Measurements from ENCODE around the gene GALNTL6. TPM values are rescaled to one million over a fixed set of nuclear protein-coding genes. Genes with fewer than 3 reads are reported as not detected.

The GALNTL6 gene
- total RNA-seq, 1 donor from 2014 or later = 0.61 TPM

- FAIRE-seq = no peak
- H2AFZ ChIP-seq (ENCODE audit: low read depth, low read length) = no peak overlapping the region
- no peak overlapping the region for H3K4me3 Mint-ChIP-seq (ENCODE audit: unreplicated experiment)
- no peak overlapping the region for H3K27ac ChIP-seq (ENCODE audit: low read depth, low read length)
- H4K20me1 ChIP-seq (ENCODE audit: insufficient read depth, low read length) = no peaks in the 10 kb centered on the region
- no peaks in the 10 kb centered on the region for H3K36me3 ChIP-seq (ENCODE audit: insufficient read depth, low read length)
- no peaks in the 10 kb centered on the region for H3K27me3 Mint-ChIP-seq (ENCODE audit: low read depth, unreplicated experiment)
- no peak overlapping the region for H3K9ac ChIP-seq (ENCODE audit: low read length)
- no peak overlapping the region for H3K4me2 ChIP-seq (ENCODE audit: low read length)
- H3K27ac Mint-ChIP-seq (ENCODE audit: unreplicated experiment) = no peak overlapping the region
- H3K4me1 ChIP-seq (ENCODE audit: insufficient read depth, low read length) = no peaks in the 10 kb centered on the region
- no peaks in the 10 kb centered on the region for H3K9me3 Mint-ChIP-seq (ENCODE audit: unreplicated experiment)
- DNase-seq (ENCODE audit: low read depth) = no peak
- no peaks in the 10 kb centered on the region for H3K79me2 ChIP-seq (ENCODE audit: insufficient read depth, low read length)
- no peaks in the 10 kb centered on the region for H3K9me3 ChIP-seq (ENCODE audit: insufficient read depth, low read depth, low read length)
- H3K27me3 ChIP-seq (ENCODE audit: insufficient read depth, low read length) = no peaks in the 10 kb centered on the region
- TF ChIP-seq, protein P1, sequence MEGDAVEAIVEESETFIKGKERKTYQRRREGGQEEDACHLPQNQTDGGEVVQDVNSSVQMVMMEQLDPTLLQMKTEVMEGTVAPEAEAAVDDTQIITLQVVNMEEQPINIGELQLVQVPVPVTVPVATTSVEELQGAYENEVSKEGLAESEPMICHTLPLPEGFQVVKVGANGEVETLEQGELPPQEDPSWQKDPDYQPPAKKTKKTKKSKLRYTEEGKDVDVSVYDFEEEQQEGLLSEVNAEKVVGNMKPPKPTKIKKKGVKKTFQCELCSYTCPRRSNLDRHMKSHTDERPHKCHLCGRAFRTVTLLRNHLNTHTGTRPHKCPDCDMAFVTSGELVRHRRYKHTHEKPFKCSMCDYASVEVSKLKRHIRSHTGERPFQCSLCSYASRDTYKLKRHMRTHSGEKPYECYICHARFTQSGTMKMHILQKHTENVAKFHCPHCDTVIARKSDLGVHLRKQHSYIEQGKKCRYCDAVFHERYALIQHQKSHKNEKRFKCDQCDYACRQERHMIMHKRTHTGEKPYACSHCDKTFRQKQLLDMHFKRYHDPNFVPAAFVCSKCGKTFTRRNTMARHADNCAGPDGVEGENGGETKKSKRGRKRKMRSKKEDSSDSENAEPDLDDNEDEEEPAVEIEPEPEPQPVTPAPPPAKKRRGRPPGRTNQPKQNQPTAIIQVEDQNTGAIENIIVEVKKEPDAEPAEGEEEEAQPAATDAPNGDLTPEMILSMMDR (IDR thresholded peaks at IDR 0.05; ENCODE audit: insufficient read depth, low read depth, low read length) = no peak
- no peak for TF ChIP-seq EZH2 (IDR thresholded peaks at IDR 0.05; ENCODE audit: insufficient read depth, low read length)
- H3K4me3 ChIP-seq (ENCODE audit: insufficient read depth, low read depth, low read length) = no peak overlapping the region
- no peaks in the 10 kb centered on the region for H3K36me3 Mint-ChIP-seq (ENCODE audit: low read depth, unreplicated experiment)
- H3K4me1 Mint-ChIP-seq (ENCODE audit: low read depth, unreplicated experiment) = peaks cover 16% of the 10 kb centered on the region
Measured at GRCh38 chr4:171979461-171979860, 166.3 kb downstream of the GALNTL6 start.

- no peaks in the 10 kb centered on the region for H3K4me1 ChIP-seq (ENCODE audit: insufficient read depth, low read length)
- no peak overlapping the region for H3K4me3 ChIP-seq (ENCODE audit: insufficient read depth, low read depth, low read length)
- no peaks in the 10 kb centered on the region for H3K79me2 ChIP-seq (ENCODE audit: insufficient read depth, low read length)
- H3K9ac ChIP-seq (ENCODE audit: low read length) = no peak overlapping the region
- no peaks in the 10 kb centered on the region for H3K27me3 Mint-ChIP-seq (ENCODE audit: low read depth, unreplicated experiment)
- no peak overlapping the region for H2AFZ ChIP-seq (ENCODE audit: low read depth, low read length)
- no peaks in the 10 kb centered on the region for H3K9me3 Mint-ChIP-seq (ENCODE audit: unreplicated experiment)
- no peak for TF ChIP-seq EZH2 (IDR thresholded peaks at IDR 0.05; ENCODE audit: insufficient read depth, low read length)
- TF ChIP-seq, protein P1 (IDR thresholded peaks at IDR 0.05; ENCODE audit: insufficient read depth, low read depth, low read length) = no peak
- no peak overlapping the region for H3K4me2 ChIP-seq (ENCODE audit: low read length)
- no peak overlapping the region for H3K4me3 Mint-ChIP-seq (ENCODE audit: unreplicated experiment)
- H3K4me1 Mint-ChIP-seq (ENCODE audit: low read depth, unreplicated experiment) = peaks cover 17% of the 10 kb centered on the region
- H3K27me3 ChIP-seq (ENCODE audit: insufficient read depth, low read length) = no peaks in the 10 kb centered on the region
- FAIRE-seq = no peak
- H3K27ac Mint-ChIP-seq (ENCODE audit: unreplicated experiment) = no peak overlapping the region
- H3K27ac ChIP-seq (ENCODE audit: low read depth, low read length) = no peak overlapping the region
- no peaks in the 10 kb centered on the region for H3K36me3 Mint-ChIP-seq (ENCODE audit: low read depth, unreplicated experiment)
- H3K36me3 ChIP-seq (ENCODE audit: insufficient read depth, low read length) = no peaks in the 10 kb centered on the region
- no peaks in the 10 kb centered on the region for H4K20me1 ChIP-seq (ENCODE audit: insufficient read depth, low read length)
- DNase-seq (ENCODE audit: low read depth) = no peak
- H3K9me3 ChIP-seq (ENCODE audit: insufficient read depth, low read depth, low read length) = no peaks in the 10 kb centered on the region
Measured at GRCh38 chr4:171981185-171981584, 168.0 kb downstream of the GALNTL6 start.

GRCh38 chr4:171983935-171984805 is 171.0 kb downstream of the GALNTL6 start:
- H3K4me1 ChIP-seq (ENCODE audit: insufficient read depth, low read length) = no peaks in the 10 kb centered on the region
- no peaks in the 10 kb centered on the region for H3K79me2 ChIP-seq (ENCODE audit: insufficient read depth, low read length)
- H4K20me1 ChIP-seq (ENCODE audit: insufficient read depth, low read length) = no peaks in the 10 kb centered on the region
- H3K4me1 Mint-ChIP-seq (ENCODE audit: low read depth, unreplicated experiment) = peaks cover 14% of the 10 kb centered on the region
- no peak overlapping the region for H3K4me3 Mint-ChIP-seq (ENCODE audit: unreplicated experiment)
- DNase-seq (ENCODE audit: low read depth) (no peak), FAIRE-seq (no peak)
- H3K27ac ChIP-seq (ENCODE audit: low read depth, low read length) = no peak overlapping the region
- H3K36me3 ChIP-seq (ENCODE audit: insufficient read depth, low read length) = no peaks in the 10 kb centered on the region
- no peaks in the 10 kb centered on the region for H3K27me3 Mint-ChIP-seq (ENCODE audit: low read depth, unreplicated experiment)
- no peaks in the 10 kb centered on the region for H3K9me3 Mint-ChIP-seq (ENCODE audit: unreplicated experiment)
- H3K4me2 ChIP-seq (ENCODE audit: low read length) = no peak overlapping the region
- no peak overlapping the region for H2AFZ ChIP-seq (ENCODE audit: low read depth, low read length)
- no peak overlapping the region for H3K4me3 ChIP-seq (ENCODE audit: insufficient read depth, low read depth, low read length)
- peak overlapping the region; percentile 34 for H3K27ac Mint-ChIP-seq (ENCODE audit: unreplicated experiment)
- H3K9me3 ChIP-seq (ENCODE audit: insufficient read depth, low read depth, low read length) = no peaks in the 10 kb centered on the region
- H3K9ac ChIP-seq (ENCODE audit: low read length) = no peak overlapping the region
- H3K27me3 ChIP-seq (ENCODE audit: insufficient read depth, low read length) = no peaks in the 10 kb centered on the region
- no peaks in the 10 kb centered on the region for H3K36me3 Mint-ChIP-seq (ENCODE audit: low read depth, unreplicated experiment)
- no peak for TF ChIP-seq EZH2 (IDR thresholded peaks at IDR 0.05; ENCODE audit: insufficient read depth, low read length)
- TF ChIP-seq, protein P1 (IDR thresholded peaks at IDR 0.05; ENCODE audit: insufficient read depth, low read depth, low read length) = no peak
